HG02642 (cell line): Measurements from ENCODE around the gene DPH1.

Source experiments
- ATAC-seq: cut with Tn5 transposase; IDR thresholded peaks from one replicate; pipeline ENCODE4 v1.9.1; 2021; ENCODE audit warnings: mild to moderate bottlenecking; ENCODE audit not compliant: unreplicated experiment, poor library complexity

The DPH1 gene

DNA sequence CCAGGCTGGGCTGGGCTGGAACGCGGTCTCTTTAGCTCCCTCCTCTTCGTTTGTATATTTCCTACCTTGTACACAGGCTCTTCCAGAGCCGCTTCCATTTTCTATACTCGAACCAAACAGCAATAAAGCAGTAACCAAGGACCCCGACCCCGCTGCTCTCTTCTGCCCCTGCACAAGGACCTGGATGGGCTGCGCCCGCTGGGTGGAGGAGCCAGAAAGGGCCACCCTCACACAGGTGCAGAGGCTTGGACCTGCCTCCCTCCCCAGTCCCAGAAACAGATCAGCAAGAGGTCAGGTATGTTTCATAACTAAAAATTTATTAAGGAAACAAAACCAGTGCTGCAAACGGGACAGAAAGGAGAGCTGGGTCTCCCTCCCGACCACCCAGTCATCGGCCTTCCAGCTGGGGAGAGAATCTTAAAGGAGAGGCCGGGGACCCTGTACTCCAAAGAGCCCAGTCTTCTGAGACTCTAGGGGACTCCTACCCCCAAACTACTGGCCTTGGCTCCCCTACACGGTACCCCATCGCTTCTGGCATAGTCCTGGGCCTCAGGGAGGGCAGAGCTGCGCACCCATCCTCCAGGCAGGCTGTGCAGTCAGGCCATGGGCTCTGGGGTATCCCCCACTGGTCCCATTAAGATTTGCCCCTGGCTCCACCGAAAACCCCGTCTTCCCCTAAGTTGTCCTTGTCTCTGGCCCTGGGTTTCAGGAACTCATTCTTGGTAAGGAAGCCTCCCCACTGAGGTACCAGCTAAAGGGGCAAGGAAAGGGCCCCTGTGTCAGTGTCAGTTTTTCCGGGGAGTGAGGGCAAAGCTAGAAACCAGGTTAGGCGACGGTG, 29.8 kb downstream of the DPH1 start:
- no peak for ATAC-seq

GRCh38 chr17:2060385-2060658, 30.4 kb downstream of the DPH1 start:
- ATAC-seq = no peak

GRCh38 chr17:2060681-2061440, 30.9 kb downstream of the DPH1 start:
- ATAC-seq = no peak

DNA sequence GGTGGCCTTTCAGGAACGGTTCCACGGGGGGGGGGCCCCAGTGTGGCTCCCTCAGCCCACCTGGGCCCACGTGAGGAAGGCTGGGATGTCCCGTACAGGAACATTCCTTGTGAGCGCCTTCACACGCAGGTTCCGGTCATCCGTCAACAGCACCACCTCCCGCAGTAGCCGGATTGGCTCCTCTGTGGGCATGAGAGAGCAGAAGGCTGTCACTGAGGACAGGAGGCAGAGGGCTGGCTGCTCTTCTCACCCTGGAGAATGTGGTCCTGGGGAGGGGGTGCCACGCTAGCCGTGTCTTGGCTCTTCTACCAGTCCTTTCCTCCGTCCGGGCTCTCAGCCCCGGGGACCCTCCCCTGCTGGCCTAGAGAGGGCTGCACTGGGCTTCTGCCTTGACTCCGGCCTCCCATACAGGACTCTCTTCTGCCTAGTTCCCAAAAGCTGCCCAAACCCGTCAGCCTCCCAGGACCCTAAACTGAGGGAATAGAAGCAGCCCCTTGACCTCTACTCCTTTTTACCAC, 31.5 kb downstream of the DPH1 start:
- ATAC-seq = no peak

- no peak for ATAC-seq
Observed at GRCh38 chr17:2062571-2063183, 32.7 kb downstream of the DPH1 start.

DNA sequence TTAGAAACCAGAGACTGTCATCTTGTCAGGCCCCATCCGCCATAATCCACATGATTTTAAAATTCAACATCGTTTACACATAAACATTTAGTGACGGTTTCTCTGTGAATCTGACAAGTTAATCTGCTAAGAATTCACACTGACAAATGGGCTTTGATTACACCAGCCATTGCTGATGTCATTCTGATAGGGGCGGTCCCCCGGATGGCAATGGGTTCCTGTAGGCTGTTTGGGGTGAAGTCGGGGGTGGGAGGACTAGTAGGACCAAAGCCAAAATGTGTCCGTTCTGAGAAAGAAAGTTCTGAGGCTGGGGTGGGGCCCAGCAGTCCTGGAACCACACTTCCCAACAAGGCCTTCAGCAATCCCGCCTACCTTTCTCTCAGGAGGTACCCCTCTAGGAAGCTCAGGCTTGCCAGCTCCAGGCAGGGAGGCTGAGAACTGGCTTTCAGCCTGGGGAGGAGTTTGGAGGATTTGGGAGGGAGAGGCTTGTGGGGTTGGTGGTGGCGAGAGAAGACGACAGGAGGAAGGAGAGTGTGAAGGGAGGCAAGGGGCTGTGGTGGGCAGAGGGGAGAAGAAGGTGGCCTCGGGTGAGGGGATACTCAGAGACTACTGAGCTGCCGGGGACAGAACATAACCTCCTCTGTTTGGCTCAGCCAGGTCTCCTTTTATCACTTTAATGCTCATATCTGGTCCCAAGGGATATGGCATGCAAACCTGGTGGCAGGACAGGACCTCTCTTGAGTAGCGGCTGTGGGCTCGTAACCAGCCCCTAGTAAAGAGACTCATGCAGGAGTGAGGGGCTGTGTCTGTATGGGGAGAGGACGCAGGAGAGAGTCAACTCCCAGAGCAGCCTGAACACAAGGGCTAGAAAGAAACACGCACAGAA, 33.6 kb downstream of the DPH1 start:
- no peak for ATAC-seq

DNA sequence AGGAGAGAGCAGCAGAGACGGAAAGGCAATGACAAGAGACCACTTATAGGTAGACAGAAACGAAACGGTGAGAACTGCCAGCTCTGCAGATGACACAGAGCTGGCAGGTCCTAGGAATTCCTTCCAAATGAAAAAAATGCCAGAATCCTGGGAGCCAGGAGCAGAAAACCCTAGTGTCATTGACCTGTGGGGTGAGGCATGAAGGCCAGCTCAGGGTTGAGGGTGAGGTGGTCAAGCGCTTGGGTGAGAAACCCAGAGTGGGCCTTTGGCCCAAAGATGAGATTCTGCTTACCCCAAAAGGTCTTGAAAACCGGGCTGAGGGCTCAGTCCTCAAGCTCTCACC, 34.2 kb downstream of the DPH1 start:
- ATAC-seq = no peak

GRCh38 chr17:2064520-2064971, 34.6 kb downstream of the DPH1 start:
- ATAC-seq = no peak

DNA sequence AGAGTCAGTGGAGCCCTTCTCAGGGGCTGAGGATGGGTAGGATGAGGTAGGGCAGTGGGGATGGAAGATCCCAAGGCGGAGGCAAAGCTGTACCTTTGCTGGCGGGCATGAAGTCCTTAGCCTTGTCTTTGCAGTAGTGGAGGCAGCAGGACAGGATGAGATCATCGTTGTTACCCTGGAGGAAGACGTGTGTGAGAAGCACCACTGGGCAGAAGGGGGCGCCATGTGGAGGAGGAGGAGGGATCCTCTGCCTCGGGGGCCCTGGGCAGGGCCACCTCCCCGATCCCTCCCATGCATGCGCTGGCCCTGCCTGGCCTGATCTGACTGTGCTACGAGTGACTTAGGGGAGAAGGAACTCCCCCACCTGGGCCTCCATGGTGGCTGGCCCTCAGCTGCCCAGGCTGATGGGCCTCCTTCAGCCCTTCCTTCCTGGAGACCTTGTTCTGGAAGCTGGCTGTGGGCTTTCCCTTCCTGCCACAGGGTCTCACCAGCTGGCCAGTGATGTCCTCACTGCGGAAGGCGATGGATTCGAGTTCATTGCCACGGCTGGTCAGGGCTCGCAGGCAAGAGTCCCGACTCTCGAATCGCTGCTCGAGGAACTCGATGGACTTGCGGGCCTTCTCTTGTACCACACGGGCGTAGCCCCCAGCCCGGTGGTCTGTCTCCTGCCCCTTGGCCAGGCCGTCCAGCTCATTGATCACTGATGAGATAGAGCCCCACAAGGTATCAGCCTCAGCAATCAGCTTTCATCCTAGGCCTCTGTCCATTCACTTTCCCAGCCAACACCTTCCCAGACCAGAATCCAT, 35.2 kb downstream of the DPH1 start:
- no peak for ATAC-seq

GRCh38 chr17:2065949-2066400, 36.0 kb downstream of the DPH1 start:
- ATAC-seq = no peak

- ATAC-seq = no peak
Observed at GRCh38 chr17:2067048-2067561, 37.2 kb downstream of the DPH1 start.

GRCh38 chr17:2067608-2068024, 37.7 kb downstream of the DPH1 start:
- ATAC-seq = no peak

DNA sequence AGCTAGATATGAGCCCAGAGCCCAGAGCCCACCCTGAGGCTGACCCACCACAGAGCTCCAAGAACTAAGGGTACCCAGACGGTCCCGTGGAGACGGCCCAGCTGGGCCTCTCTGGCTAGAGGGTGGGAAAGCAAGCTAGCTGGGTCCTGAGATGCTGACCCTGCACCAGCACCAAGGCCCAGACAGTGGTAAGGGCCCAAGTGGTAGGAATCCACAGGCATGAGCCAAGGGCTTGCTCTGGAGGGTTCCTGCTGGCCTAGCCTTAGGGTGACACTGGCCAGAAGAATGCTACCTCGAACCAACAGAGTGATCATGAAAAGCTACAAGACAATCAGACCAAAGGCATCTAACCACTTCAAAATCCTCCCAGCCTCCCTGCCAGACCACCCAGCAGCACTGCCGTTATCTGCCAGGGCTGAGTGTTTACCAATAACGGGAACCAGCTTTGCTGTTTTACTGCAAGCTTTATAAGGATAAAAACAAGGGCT, 38.1 kb downstream of the DPH1 start:
- ATAC-seq = no peak

DNA sequence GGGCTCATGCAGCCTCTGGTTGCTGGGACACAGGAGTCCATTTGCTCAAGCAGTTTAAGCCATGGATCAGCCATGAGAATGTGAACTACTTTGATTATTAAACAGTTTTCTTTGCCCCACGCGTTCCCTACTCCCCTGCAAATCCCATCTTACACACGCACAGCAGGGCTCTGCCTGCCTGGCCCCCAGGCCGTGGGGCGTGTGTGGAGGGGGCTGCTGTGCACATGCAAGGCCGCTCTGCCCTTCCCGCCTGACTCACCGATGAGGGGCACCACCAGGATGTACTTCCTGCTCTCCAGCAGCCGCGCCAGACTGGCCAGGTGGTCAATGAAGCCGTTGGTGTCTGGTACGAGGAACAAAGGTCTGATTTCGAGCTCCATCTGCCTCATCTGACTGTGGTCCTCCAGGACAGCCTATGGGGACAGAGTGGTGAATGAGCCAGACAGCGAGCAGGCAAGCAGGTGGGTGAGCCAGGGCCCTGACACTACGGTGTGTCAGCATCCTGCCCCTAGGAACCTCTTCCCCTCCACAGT, 38.6 kb downstream of the DPH1 start:
- ATAC-seq = no peak

- ATAC-seq = peak; percentile 75
Observed at GRCh38 chr17:2070241-2071023, 40.5 kb downstream of the DPH1 start.

DNA sequence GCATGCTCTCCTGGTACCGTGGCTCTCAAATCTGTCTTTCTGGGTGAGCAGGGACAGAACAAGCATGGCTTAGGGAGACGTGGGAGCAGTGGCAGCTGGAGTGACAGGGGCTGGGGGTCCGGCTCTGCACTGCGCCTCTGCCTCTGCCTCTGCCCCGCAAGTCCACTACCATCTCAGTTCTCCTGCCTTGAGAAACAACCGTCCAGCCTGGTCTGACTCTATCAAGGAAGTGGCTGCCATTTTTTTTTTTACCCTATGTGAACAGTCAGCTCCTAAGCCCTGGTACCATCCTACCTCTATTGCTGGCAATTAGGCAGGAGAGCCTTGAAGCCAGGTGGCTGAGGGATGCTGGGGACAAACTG, 41.1 kb downstream of the DPH1 start:
- ATAC-seq = no peak

DNA sequence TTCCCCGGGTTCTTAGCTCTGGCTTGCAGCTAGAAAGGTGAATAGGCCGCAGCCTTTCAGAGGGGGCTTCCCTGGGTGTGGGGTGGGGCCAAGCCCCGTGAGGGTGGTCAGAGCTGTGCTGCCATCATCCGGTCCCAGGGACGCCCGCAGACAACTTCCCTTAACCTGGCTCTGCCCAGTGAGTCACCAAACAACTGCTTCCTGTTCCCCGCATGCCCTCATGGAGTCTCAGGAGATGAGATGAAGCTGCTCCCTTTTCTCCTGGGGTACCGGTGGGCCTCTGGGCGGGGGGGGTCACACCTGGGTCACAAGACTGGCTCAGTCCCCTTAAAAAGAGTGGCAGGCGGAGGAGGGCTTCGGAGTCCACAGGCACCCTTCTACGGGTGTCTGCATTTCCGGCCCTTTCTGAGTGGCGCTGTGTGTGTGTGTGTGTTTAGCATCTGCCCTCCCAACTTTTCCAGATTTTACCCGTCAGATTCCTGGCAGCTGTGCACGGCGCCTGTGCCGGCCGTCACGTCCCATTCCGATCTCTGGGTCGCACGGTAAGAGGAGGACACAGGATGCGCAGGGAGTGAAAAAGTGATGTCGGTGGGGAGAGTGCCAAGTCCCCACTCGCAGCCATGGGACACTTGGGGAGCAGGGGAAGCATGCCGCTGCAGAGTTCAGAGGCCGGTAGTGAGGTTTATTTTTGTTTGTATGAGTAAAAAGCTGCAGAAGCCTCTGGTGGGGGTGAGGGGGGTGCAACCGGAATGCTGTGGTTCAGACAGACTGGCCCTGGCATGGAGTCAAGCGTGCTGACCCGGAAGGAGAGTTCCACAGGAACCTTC, 41.7 kb downstream of the DPH1 start:
- no peak for ATAC-seq
